GM03348 (cell line): Measurements from ENCODE around the gene OR52R1.
"Not testable (repeated sequence)": the region's sequence is repeated elsewhere in the genome, so short reads cannot be mapped to it uniquely, and the experiment has no call there.

Source experiments
- DNase-seq: peaks from one replicate; pipeline ENCODE4 v3.0.0; 2012; ENCODE audit warnings: low spot score

The OR52R1 gene

DNA sequence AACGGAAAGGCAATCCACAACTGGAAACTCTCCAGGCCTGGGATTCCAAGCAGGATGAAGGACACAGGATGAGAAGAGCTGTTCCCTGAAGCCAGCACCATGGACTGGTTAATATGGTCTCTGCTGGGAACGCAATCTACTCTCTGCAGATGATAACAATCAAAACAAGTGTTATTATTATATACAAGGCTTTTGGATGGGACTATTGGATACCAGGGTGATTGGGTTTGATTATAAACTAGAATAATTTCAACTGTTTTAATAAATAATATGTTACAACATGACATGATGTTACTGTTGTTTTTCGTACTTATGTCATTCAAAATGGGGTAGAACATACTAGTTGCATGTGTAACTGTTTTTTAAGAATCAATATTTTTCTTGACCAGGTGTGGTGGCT lies at the start of gene OR52R1:
Gene OR52R1 (minus strand): TSS at position 101 of the 400 bp plus-strand sequence. CDS start 0 bp downstream, at position 101.
- DNase-seq, result no peak

DNA sequence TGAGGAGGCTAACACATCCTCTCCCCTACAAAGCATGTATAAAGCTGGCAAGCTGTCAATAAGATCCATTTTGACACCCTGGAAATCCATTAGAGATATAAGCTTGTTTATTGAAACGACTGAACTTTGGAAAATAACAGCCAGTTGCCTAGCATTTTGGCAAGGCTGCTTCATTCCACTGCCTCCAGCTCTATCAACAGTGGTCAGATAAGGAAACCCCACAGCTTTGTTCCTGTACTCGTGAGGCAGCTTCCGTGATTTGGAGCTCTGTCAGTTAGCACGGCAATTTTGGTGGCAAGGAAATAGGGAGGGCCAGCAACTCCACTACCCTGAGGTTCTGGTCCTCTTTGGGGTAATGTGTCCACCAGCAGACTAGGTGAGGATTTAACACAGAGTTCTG lies 46.9 kb upstream of the OR52R1 start:
- no peak for DNase-seq

DNA sequence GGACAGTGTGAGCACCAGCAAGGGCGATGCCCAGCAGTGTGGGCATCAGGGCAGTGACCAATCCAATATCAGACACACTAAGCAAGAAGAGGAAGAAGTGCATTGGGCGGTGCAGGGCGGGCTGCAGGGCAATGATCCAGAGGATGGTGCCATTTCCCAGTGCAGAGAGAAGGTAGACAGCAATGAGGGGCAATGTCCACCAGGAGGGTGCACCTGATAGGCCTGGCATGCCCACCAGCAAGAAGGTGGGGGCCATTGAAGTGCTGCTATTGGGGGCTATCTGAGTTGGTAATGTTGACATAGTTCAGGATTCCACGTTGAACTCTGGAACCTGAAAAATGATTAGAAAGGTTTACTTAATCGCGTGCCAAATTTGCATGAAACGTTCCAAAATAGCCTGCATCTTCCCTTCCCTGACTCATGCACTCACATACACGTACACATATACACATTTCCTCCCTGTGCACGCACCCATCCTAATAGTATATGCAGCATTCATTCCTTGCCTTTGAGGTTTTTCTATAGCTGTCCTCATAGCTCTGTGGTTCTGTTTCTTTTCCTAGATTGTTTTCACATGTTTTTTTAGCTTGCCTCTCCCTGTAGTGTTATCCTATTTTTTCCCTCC lies 44.8 kb upstream of the OR52R1 start, which contains the start of gene OR51S1:
Gene OR51S1 (minus strand): TSS at position 301 of the 625 bp plus-strand sequence. CDS start 0 bp downstream, at position 301.
- no peak for DNase-seq

DNA sequence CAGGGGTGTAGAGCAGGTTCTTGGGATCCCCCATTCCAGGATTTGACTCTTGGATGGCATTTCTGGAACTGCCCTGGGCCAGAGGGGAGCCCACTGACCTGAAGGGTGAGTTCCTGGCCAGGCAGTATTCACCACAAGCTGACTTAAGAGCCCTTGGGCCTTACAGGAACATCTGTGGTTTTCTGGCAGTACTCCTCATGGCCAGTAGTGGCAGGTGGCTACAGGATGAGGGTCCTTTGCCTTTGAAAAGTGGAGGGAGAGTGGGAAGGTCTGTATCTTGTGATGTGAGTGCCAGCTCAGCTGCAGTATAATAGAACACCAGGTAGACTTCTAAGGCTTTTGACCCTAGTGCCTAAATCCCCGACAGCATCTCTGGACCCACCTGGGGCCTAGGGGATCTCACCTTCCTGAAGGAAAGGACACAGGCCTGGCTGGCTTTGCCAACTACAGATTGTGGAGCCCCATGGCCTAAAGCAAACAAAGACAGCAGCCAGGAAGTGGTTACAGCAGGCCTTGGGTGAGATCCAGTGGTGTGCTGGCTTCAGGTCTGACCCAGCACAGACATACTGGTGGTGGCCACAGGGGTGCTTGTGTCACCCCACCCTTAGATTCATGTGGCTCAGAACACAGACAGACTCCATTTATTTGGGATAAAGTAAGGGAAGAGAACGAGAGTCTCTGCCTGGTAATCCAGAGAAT lies 35.8 kb upstream of the OR52R1 start:
- no peak for DNase-seq

DNA sequence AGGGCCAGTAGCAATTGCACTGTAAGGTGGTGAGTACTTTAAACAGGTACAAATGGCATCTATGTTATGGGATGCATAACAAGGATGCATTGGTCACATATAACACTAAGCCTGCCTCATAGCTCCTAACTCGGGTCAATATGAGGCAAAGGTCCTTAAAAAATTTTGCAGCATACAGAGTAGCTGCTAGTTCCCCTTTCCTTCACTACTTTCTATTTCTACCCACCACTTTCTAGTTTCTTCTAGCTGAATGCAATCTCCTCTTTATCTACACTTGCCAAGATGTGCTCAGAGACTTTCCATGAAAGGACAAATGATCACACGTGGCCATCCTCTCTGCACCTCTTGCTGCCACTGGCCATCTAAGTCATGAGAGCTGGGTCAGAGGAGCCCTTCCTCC lies 26.7 kb upstream of the OR52R1 start:
- DNase-seq, result no peak

DNA sequence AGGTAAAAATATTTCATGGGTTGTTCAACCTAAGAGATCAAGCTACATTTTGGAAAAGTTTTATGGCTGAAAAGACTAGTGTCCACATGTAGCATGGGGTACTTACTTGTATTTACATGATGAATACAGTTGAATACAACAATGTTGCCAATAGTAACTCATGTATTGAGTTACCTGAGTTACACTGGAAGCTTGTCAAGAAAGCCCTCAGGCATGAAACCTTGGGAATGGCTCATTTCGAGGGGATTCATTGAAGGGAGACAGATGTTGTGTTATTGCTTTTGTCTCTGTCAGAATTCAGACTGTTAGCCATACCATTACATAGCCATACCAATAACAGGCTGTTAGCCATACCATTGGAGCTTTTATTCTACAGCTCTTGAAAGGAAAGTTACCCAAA lies 26.2 kb upstream of the OR52R1 start:
- no peak for DNase-seq

DNA sequence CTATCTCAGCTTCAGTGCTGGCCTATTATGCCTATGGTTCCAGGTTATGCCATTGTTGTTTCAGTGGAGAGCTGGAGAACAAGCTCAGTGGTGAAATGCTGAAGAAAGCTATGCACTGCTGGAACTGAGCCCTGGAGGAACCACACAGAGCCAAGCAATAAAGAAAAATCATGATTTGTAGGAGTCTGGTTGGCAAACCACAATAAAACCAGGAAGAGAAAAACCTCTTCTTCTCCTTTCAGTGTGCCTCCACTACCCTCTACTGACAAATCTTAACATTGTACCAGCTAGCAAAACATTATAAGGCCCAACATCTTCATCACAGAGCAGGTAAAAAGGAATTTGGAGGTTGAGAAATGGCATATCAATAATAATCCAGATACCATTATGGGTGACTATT lies 22.2 kb upstream of the OR52R1 start:
- no peak for DNase-seq

DNA sequence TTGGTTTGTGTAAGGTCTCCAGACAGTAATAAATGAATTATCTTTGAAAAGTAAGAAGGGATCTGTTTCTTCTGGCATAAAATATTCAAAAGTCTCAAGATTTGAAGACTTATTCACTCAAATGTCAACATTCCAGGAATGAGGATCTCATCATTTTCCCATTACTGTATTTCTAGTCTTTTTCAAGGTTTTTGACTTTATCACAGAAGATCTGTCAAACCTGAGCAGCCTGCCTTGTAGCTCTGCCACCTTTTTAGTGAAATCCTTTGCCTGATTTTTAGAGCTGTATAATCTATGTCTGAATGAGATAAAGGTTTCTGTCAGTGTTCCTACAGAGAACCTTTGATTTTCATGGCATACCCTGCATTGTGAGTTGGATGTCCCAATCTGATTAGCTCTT lies 21.0 kb upstream of the OR52R1 start:
- DNase-seq, result no peak

DNA sequence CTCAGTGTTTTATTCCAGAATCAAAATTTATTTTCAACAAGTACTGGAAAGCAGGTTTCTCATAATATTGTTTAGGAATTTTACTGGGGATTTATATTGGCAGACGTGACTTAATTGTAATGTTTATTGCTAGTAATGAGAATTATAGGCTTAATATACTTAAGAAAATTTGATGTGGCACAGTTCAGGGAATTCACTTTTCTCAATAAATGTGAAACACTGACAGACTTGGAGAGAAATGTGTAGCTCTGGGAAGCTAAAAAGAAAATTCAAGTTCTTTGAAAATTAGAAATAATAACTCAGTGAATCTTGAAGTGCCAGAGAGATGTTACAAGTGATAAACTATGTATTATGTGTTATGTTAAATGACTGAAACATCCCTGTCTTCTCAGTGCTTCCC lies 16.8 kb upstream of the OR52R1 start, which contains the start of gene OR51F2:
Gene OR51F2 (plus strand): TSS at position 301 of the 400 bp plus-strand sequence. CDS start 101 bp downstream, outside the sequence.
- no peak for DNase-seq

DNA sequence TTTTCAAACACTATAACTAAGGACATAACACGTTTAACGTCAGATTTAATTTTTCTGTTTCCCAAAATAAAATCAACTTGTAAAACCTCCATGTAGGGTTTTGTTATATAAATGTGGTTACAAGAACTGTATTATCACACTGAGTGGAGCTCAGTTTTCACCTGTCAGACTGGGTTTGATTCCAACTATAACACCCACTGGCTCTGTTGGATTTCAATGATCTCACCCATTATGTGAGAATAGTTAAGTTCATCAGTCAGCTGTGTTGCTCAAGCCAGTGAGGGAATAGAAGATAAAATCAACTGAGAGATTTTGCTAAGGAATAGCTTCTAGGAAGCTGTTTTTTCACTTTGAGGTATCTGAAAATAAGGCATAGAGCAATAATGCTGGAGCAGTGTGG lies 5.1 kb upstream of the OR52R1 start:
- no peak for DNase-seq

DNA sequence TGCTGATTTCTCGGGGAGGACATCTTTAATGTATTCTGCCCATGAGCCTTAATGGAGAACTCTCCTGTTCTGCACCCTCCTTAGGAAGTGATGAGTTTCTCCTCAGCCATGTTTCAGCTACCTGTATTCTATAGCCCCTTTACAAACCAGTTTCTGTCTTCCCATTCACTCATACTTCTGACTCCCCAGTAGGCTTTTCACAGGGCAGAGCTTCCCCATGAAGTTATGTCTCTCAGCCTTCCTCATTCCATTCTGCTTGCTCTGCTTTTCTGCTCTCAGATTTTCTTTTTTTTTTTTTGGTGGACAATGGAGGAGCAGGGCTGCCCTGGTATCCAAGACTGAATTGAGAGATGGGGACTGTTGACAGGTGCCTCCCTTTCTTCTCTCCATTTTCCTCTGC lies 4.3 kb upstream of the OR52R1 start:
- DNase-seq, result no peak

DNA sequence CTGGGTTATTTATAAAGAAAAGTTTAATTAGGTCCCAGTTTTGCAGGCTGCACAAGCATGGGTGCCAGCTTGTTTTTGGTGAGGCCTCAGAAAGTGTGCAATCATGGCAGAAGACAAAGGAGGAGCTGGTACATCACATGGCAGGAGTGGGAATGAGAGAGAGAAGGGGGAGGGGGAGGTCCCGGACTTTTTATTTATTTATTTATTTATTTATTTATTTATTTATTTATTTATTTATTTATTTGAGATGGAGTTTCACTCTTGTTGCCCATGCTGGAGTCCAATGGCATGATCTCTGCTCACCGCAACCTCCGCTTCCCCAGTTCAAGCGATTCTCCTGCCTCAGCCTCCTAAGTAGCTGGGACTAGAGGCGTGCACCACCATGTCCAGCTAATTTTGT lies 2.9 kb downstream of the OR52R1 start:
- not testable (repeated sequence) for DNase-seq

DNA sequence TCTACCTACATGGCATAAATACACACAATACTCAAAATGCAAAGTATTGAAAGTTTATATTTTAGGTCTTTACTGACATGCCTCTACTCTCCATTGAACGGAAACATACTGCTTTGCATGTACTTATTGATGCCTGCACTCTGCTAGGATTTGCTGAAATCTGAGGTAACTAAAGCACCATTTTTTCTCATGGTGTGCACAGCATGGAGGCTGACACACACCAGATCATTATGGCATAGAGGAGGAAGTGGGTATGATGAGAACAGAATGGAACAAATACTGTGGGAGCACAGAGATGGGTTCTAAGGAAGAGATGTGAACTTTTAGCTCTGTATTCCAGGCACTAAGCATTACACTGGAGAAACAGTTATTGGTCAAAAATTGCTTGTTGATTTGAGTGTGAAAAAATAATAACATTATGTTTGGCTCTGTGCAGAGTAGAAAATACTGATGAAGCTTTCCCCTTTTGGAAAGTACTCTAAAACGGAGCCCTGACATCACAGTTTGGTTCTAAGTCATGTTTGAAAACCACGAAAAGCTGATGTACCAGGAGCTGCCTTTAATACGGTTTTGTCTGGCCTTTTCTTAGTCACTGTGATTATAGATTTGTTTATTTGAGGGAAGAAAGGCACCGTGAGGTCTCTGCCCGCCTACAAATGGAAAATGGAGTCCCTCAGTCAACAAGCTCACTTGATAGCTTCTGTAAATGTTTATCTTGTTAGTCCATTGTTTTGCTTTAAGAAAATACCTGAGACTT lies 5.6 kb downstream of the OR52R1 start:
- no peak for DNase-seq

DNA sequence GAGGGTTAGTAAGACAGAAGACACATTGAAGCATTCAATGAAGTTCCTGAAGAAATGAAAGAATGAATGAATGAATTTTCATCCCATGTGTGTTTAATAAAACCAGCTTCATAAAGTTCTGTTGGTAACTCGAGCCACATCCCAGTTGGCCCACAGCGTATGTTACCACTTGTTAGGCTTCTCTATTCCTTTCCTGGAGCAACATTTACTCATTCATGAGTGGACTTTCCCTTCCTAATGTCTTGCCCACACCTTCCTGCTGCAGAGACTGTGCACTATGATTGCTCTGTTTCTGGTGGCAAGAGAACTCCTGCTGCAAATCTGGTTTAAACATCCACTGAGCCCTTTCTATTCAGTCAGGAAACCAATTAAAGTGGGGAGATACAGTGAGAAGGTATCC lies 7.0 kb downstream of the OR52R1 start:
- no peak for DNase-seq

DNA sequence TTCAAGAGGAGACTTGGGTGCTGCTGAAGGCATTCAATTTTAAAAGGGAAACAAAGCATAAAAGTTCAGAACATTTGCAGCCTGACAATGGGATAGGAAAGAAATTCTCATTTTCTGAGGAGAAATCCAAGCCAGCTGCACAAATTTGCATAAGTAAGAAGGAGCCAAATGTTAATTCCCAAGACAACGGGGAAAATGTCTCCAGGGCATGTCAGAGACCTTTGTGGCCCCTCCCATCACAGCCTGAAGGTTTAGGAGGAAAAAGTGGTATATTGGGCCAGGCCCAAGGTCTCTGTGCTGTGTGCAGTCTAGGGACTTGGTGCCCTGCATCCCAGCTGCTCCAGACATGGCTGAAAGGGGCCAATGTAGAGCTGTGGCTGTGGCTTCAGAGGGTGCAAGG lies 21.7 kb downstream of the OR52R1 start:
- DNase-seq, result no peak

DNA sequence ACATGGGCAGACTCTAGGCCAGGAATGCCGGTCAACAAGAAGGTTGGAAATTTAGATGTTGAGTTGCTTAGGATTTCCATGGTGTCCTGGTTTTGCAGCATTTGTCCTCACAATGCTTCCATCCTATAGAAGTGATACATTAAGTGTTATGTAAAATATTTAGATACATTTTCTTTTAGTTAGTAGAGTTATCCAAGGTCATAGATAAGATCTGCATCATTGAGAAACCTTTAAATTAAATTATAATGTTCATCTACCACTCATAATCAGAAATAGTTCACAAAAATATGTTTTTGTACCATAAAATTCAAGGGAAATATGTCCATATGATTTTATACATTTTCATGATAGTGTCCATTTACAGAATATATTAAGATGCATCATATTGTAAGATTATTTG lies 34.3 kb downstream of the OR52R1 start, which contains the start of gene OR51F1:
Gene OR51F1 (minus strand): TSS at position 101 of the 400 bp plus-strand sequence. CDS start 0 bp downstream, at position 101.
- no peak for DNase-seq

DNA sequence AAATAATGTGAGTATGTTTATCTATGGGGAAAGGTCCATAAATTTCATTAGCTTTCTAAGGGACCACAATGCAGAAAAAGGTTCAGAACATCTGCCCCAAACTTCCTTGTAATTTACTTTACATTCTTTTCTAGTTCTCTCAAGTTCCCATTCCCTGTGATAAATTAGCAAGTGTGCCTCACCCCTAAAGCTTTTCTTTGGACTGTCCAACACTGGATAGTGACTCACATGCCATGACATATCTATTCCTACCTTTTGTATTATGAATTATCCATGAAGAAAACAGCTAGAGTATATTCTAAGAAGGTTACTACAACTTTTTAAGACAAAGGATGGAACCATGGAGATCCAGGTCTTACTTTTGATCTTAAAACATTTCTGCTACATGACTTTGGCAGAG lies 36.1 kb downstream of the OR52R1 start:
- DNase-seq, result no peak

DNA sequence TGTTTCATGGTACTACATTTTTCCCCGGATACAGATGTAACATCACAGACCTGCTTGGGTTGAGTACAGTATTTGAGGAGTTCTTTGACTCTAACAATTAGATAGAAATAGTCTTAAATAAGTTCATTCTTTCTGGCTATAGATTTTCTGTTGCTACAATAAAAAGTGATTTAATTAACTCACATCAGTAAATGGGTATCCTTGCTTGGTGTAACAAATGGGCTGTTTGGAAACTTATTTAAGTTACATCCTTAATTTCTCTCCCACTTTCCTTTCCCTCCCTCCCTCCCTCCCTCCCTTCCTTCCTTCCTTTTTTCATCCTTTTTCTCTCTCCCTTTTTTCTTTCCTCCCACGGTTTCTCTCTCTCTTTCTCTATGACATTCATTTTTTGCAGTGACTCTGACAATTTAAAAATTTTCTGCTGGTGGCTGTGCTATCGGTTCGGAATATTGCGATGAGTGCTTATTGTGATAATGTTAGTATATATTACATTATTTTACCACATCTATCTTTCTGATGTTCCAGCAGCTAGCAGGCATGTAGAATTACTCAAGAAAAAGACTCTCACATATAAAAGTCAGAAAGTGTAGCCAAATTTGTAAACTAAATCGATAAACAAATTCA lies 37.6 kb downstream of the OR52R1 start:
- DNase-seq, result no peak

DNA sequence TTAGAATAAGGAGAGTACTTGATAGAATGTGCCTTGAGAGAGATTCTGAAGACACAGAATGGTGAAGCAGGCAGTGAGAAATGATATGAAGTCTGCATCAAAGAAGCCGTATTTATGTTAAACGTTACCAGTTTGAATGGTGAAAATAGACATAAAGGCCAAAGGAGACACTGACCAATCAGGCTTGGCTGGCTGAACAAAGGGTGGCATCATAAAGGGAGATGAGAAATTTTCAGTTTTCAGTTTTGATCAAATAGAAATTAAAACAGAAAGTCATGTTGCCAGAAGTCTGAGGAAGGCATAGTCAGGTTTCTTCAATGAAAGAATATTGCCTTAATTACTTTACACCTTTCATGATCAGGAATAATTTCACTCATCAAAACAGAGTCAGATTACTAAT lies 41.1 kb downstream of the OR52R1 start:
- DNase-seq, result no peak
